Spleen (tissue), 11 donors: ENCODE data around the gene LIN7A. TPM values are rescaled to one million over a fixed set of nuclear protein-coding genes. Genes with fewer than 3 reads are reported as not detected.

Experiments used
- DNase-seq: peaks from one replicate; pipeline ENCODE4 v3.0.0-alpha.2; 2020
- H3K27ac ChIP-seq, 8 donors: fragments of 200-600 bp; sonication (generic) in 7 of 8; 1 replicate in 4 of 8; 2 replicates in 4 of 8; pipeline versions ENCODE4 v1.5.0 to v1.8.0; 2016 to 2021; ENCODE audit warnings: inconsistent platforms in 4 of 8, mild to moderate bottlenecking in 4 of 8, moderate library complexity in 1 of 8
- H3K27me3 ChIP-seq, 7 donors: fragments of 200-600 bp; sonication (generic) in 6 of 7; replicated peaks in 1 of 7; 1 replicate in 4 of 7; 2 replicates in 3 of 7; pipeline versions ENCODE4 v1.5.0 to v1.8.0; 2016 to 2021; ENCODE audit warnings: inconsistent platforms in 3 of 7, mild to moderate bottlenecking in 1 of 7
- H3K36me3 ChIP-seq, 6 donors: fragments of 200-600 bp; sonication (generic) in 5 of 6; 1 replicate in 4 of 6; 2 replicates in 2 of 6; pipeline versions ENCODE4 v1.5.0 to v1.8.0; 2016 to 2021; ENCODE audit warnings: inconsistent platforms in 2 of 6
- H3K4me1 ChIP-seq, 6 donors: fragments of 200-600 bp; sonication (generic) in 5 of 6; 1 replicate in 3 of 6; 2 replicates in 3 of 6; pipeline versions ENCODE4 v1.5.0 to v1.8.0; 2016 to 2021; ENCODE audit warnings: inconsistent platforms in 3 of 6
- H3K4me3 ChIP-seq, 8 donors: fragments of 200-600 bp; sonication (generic) in 7 of 8; 1 replicate in 4 of 8; 2 replicates in 4 of 8; pipeline versions ENCODE4 v1.5.0 to v1.8.0; 2016 to 2021; ENCODE audit warnings: inconsistent platforms in 4 of 8, mild to moderate bottlenecking in 4 of 8, moderate library complexity in 2 of 8
- H3K9me3 ChIP-seq, 8 donors: fragments of 200-600 bp; sonication (generic) in 7 of 8; 1 replicate in 4 of 8; 2 replicates in 4 of 8; pipeline versions ENCODE4 v1.5.0 to v1.8.0; 2016 to 2021; ENCODE audit warnings: inconsistent platforms in 4 of 8
- POLR2A ChIP-seq, 3 donors: fragments of 450-650 bp; IDR thresholded peaks; one replicate each; pipeline ENCODE4 v1.5.1; 2017; ENCODE audit warnings: antibody characterized with exemption in 3 of 3, mild to moderate bottlenecking in 1 of 3
- POLR2AphosphoS5 ChIP-seq, 3 donors: sonication (generic); formaldehyde crosslinking; IDR thresholded peaks; one replicate each; pipeline ENCODE4 v1.5.1; 2017; ENCODE audit warnings: antibody characterized with exemption in 3 of 3
- WGBS, 5 donors: extraction: QIAGEN DNeasy Blood & Tissue Kit in 3 of 5; methylation state at CpG; one replicate each; pipeline versions ENCODE4 v1.1.5 to v1.1.7; 2013 to 2018; 5-methylcytosine and 5-hydroxymethylcytosine counted together
- intact Hi-C: fragments of 100-400 bp; cut with DNase I; formaldehyde crosslinking; loops from one replicate; pipeline ENCODE4 v1.15.0; 2023; ENCODE audit warnings: low total_unique reads
- polyA plus RNA-seq, 3 donors: library from polyadenylated mRNA; stranded (reverse); fragments of 200-250 nt; gene quantifications; one replicate each; pipeline ENCODE4 v1.2.1, GENCODE V29; 2013
- total RNA-seq, 7 donors: library from RNA; depleted of rRNA in 3 of 7; stranded (reverse); fragments of >200 nt in 3 of 7; fragmentation: NEBNext Ultra II Directional in 4 of 7; extraction: Animal tissue kit (Norgen Biotek cat#: 25700) in 4 of 7; gene quantifications; one replicate each; pipeline versions ENCODE4 v1.1.0 to v1.2.1, GENCODE V29; 2016 to 2021
- TF ChIP-seq, protein P1 (sequence below), 11 experiments: fragments of 200-600 bp in 7 of 11; fragments of 450-650 bp in 4 of 11; sonication (generic) in 4 of 11; IDR thresholded peaks in 8 of 11; conservative IDR thresholded peaks in 3 of 11; 1 replicate in 7 of 11; 2 replicates in 4 of 11; pipeline versions ENCODE4 v1.4.0 to v1.8.0; 2016 to 2021; ENCODE audit warnings: antibody characterized with exemption in 11 of 11, inconsistent platforms in 4 of 11, mild to moderate bottlenecking in 1 of 11
- donor health status: healthy with polysubstance abuse.
- donor health status: DM: no; HTN: no; CAD: no; lungs with moderate emphysema.
- donor health status: DM: no; HTN: no; CAD: no.
- donor health status: Bipolar disorder and iron deficiency.
- donor health status: healthy.
- donor health status: DM: no; HTN: no; CAD: no.
- donor health status: DM: yes; HTN: yes; CAD: no.

The LIN7A gene
- total and polyA plus RNA-seq, 10 donors = 1.7 to 31.6 (median 13.1) TPM

DNA sequence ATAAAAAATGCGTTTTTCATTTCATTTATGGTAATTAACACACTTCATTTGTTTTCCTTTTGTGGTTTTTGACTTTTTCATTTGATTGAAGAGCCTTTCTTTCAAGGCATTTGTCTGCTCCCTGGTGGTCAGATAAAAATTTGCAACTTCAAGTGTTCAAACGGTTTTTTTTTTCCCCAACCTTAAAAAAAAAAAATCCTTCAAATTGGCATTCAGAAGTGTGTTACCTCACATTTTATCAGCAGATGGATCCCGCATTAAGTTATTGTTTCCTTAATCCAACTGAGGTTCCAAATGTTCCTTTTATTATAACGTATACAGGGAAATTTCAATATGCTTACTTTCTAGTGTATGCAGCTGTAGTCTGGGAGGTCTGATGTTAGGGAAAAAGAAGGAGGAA, 173.9 kb downstream of the LIN7A start:
- no peak for DNase-seq
- Histone ChIP-seq H3K4me3 (no peak overlapping the region), H3K36me3 (no peaks in the 10 kb centered on the region), H3K9me3 (no peaks in the 10 kb centered on the region), H3K27me3 (no peaks in the 10 kb centered on the region), H3K27ac (no peak overlapping the region), H3K4me1 (no peaks in the 10 kb centered on the region)
- TF ChIP-seq POLR2AphosphoS5 (IDR thresholded peaks at IDR 0.05) (no peak), POLR2A (IDR thresholded peaks at IDR 0.05) (no peak)
- TF ChIP-seq, protein P1, sequence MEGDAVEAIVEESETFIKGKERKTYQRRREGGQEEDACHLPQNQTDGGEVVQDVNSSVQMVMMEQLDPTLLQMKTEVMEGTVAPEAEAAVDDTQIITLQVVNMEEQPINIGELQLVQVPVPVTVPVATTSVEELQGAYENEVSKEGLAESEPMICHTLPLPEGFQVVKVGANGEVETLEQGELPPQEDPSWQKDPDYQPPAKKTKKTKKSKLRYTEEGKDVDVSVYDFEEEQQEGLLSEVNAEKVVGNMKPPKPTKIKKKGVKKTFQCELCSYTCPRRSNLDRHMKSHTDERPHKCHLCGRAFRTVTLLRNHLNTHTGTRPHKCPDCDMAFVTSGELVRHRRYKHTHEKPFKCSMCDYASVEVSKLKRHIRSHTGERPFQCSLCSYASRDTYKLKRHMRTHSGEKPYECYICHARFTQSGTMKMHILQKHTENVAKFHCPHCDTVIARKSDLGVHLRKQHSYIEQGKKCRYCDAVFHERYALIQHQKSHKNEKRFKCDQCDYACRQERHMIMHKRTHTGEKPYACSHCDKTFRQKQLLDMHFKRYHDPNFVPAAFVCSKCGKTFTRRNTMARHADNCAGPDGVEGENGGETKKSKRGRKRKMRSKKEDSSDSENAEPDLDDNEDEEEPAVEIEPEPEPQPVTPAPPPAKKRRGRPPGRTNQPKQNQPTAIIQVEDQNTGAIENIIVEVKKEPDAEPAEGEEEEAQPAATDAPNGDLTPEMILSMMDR (IDR thresholded peaks at IDR 0.05 in 8 of 11, conservative IDR thresholded peaks at IDR 0.05 in 3 of 11) = peak in 4 of 11 experiments; percentile 13 to 39 (median 32)
- 2 to 10% (median 7%) methylated on average over 4 of the region's 4 CpGs for WGBS, 5 donors
- intact Hi-C loops = no loop called here

DNA sequence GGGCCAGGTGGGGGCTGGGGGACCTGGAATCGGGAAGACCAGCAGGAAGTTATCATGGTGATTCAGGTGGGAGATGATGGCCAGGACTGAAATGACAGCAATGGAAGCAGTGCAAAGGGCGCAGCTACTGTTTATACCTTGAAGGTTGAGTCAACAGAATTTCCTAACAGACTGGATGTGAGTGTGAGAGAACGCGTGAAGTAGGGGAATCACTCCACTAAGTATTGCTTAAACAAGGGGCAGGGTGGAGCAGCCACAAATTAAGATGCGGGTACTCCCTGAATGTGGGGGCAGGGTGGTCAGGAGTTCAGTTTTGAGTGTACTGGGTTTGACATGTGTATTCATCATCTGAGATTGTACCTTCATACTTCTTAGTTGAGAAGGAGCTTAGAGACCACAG, 175.9 kb downstream of the LIN7A start:
- Histone ChIP-seq H3K27ac (no peak overlapping the region), H3K4me1 (no peaks in the 10 kb centered on the region), H3K4me3 (no peak overlapping the region), H3K27me3 (no peaks in the 10 kb centered on the region), H3K9me3 (no peaks in the 10 kb centered on the region), H3K36me3 (no peaks in the 10 kb centered on the region)
- DNase-seq = no peak
- intact Hi-C loops = no loop called here
- TF ChIP-seq POLR2A (IDR thresholded peaks at IDR 0.05) = no peak
- TF ChIP-seq, protein P1 (IDR thresholded peaks at IDR 0.05 in 8 of 11, conservative IDR thresholded peaks at IDR 0.05 in 3 of 11) = no peak
- no peak for TF ChIP-seq POLR2AphosphoS5 (IDR thresholded peaks at IDR 0.05)
- 63 to 82% (median 72%) methylated on average over 5 of the region's 5 CpGs for WGBS, 5 donors

DNA sequence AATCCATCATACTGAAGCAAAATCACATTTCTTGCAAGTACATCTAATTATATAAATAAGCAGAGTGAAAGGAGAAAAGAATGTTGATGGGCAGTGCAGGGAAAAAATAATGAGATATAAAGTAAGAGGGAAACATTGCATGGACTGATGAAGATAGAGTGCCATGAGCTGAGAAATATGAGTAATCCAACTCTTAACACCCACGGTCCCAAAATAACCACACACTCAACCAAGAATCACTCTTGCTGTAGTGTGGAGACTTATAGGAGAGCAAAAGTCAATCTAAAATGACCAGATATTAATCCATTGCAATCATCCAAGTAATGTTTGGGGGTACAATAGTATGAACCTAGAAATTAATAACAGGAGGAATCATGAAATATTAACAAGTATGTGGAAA, 180.9 kb downstream of the LIN7A start:
- H3K4me3 ChIP-seq = no peak overlapping the region
- no peak overlapping the region for H3K27ac ChIP-seq
- intact Hi-C loops = no loop called here
- DNase-seq = no peak
- H3K4me1 ChIP-seq = no peaks in the 10 kb centered on the region
- no peaks in the 10 kb centered on the region for H3K27me3 ChIP-seq
- TF ChIP-seq POLR2A (IDR thresholded peaks at IDR 0.05) (no peak), POLR2AphosphoS5 (IDR thresholded peaks at IDR 0.05) (no peak)
- TF ChIP-seq, protein P1 (IDR thresholded peaks at IDR 0.05 in 8 of 11, conservative IDR thresholded peaks at IDR 0.05 in 3 of 11) = no peak
- H3K36me3 ChIP-seq = no peaks in the 10 kb centered on the region
- WGBS, 5 donors = 59 to 79% (median 63%) methylated on average over 1 of the region's 1 CpG
- no peaks in the 10 kb centered on the region for H3K9me3 ChIP-seq

DNA sequence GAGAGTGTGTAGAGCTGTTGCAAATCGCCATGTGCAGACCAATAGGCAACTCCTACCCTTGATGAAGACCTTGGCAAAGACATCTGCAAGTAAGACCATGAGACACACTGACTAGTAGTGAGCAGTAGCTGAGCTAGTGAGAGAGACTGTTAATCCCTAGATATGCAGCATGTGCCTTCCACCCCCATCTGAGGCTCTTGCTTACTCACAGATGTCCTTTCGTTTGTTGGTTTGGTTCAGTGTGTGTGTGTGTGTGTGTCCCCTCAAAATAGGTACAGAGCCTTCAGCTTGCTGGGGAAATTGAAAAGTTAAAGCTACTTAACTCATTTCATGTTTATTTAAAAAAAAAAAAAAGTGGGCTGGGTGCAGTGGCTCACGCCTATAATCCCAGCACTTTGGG, 183.5 kb downstream of the LIN7A start:
- Histone ChIP-seq H3K27me3 (no peaks in the 10 kb centered on the region), H3K27ac (no peak overlapping the region), H3K36me3 (no peaks in the 10 kb centered on the region), H3K4me1 (no peaks in the 10 kb centered on the region), H3K9me3 (no peaks in the 10 kb centered on the region), H3K4me3 (no peak overlapping the region)
- DNase-seq = no peak
- TF ChIP-seq POLR2A (IDR thresholded peaks at IDR 0.05) = no peak
- TF ChIP-seq POLR2AphosphoS5 (IDR thresholded peaks at IDR 0.05) = no peak
- TF ChIP-seq, protein P1 (IDR thresholded peaks at IDR 0.05 in 8 of 11, conservative IDR thresholded peaks at IDR 0.05 in 3 of 11) = no peak
- intact Hi-C loops = no loop called here
- WGBS, 5 donors = 80 to 87% (median 81%) methylated on average over 3 of the region's 3 CpGs
